Mesenchymal stem cell (in vitro differentiated cells and primary cell): ENCODE data around the gene TREM1.
A peak's percentile ranks its signal among the peaks of the same experiment; 100 is the strongest.

ENCODE experiments used
- DNase-seq: peaks from one replicate; pipeline ENCODE4 v3.0.0-alpha.2; 2013
- H2AFZ ChIP-seq: one replicate; pipeline ENCODE4 v1.6.1; 2013; ENCODE audit warnings: low read depth, mild to moderate bottlenecking, control low read depth, inconsistent platforms, low read length, moderate library complexity
- H2AK5ac ChIP-seq: 2 replicates; pipeline ENCODE4 v1.6.1; 2013; ENCODE audit warnings: low read length, moderate library complexity, mild to moderate bottlenecking, inconsistent platforms; ENCODE audit not compliant: severe bottlenecking
- H2BK120ac ChIP-seq: one replicate; pipeline ENCODE4 v1.6.1; 2013; ENCODE audit warnings: low read depth, mild to moderate bottlenecking, inconsistent platforms, low read length, moderate library complexity
- H2BK12ac ChIP-seq, 2 experiments: one replicate each; pipeline ENCODE4 v1.6.1; 2013; ENCODE audit warnings: inconsistent platforms in 2 of 2, low read length in 2 of 2, mild to moderate bottlenecking in 2 of 2, moderate library complexity in 2 of 2, control low read depth in 1 of 2
- H2BK15ac ChIP-seq: one replicate; pipeline ENCODE4 v1.6.1; 2013; ENCODE audit warnings: mild to moderate bottlenecking, low read depth, inconsistent platforms; ENCODE audit not compliant: poor library complexity, severe bottlenecking
- H2BK5ac ChIP-seq: 2 replicates; pipeline ENCODE4 v1.6.1; 2013; ENCODE audit warnings: low read depth, mild to moderate bottlenecking, low read length, control low read depth, inconsistent platforms; ENCODE audit not compliant: poor library complexity, severe bottlenecking
- H3K14ac ChIP-seq, 2 experiments: one replicate each; pipeline ENCODE4 v1.6.1; 2013; ENCODE audit warnings: inconsistent platforms in 2 of 2, low read length in 2 of 2, control low read depth in 1 of 2, mild to moderate bottlenecking in 1 of 2, moderate library complexity in 1 of 2
- H3K18ac ChIP-seq, 2 experiments: one replicate each; pipeline ENCODE4 v1.6.1; 2013; ENCODE audit warnings: inconsistent platforms in 2 of 2, low read length in 2 of 2, control low read depth in 1 of 2, low read depth in 1 of 2, mild to moderate bottlenecking in 1 of 2
- H3K23ac ChIP-seq, 2 experiments: one replicate each; pipeline ENCODE4 v1.6.1; 2013; ENCODE audit warnings: inconsistent platforms in 2 of 2, low read length in 2 of 2, mild to moderate bottlenecking in 2 of 2, moderate library complexity in 2 of 2, control low read depth in 1 of 2
- H3K27ac ChIP-seq: 2 replicates; pipeline ENCODE4 v1.5.1; 2013; ENCODE audit warnings: mild to moderate bottlenecking, moderate library complexity, low read length, control low read depth, inconsistent platforms; ENCODE audit not compliant: poor library complexity, severe bottlenecking
- H3K27me3 ChIP-seq, 2 experiments: 2 replicates each; pipeline versions ENCODE4 v1.6.1 to v1.7.0; 2013; ENCODE audit warnings: low read length in 2 of 2, mild to moderate bottlenecking in 2 of 2, moderate library complexity in 2 of 2, control low read depth in 1 of 2, inconsistent platforms in 1 of 2; ENCODE audit not compliant: control insufficient read depth in 1 of 2, insufficient read depth in 1 of 2
- H3K36me3 ChIP-seq, 2 experiments: 2 replicates each; pipeline versions ENCODE4 v1.6.1 to v1.7.0; 2013; ENCODE audit warnings: low read length in 2 of 2, control low read depth in 1 of 2, inconsistent platforms in 1 of 2, low read depth in 1 of 2, mild to moderate bottlenecking in 1 of 2; ENCODE audit not compliant: insufficient read depth in 2 of 2, control insufficient read depth in 1 of 2
- H3K4ac ChIP-seq, 2 experiments: one replicate each; pipeline ENCODE4 v1.6.1; 2013; ENCODE audit warnings: inconsistent platforms in 2 of 2, low read length in 2 of 2, mild to moderate bottlenecking in 2 of 2, moderate library complexity in 2 of 2, control low read depth in 1 of 2, low read depth in 1 of 2
- H3K4me1 ChIP-seq: 2 replicates; pipeline ENCODE4 v1.6.1; 2013; ENCODE audit warnings: low read depth, low read length, control low read depth; ENCODE audit not compliant: control insufficient read depth, insufficient read depth
- H3K4me2 ChIP-seq: 2 replicates; pipeline ENCODE4 v1.6.1; 2013; ENCODE audit warnings: low read length, mild to moderate bottlenecking, inconsistent platforms; ENCODE audit not compliant: poor library complexity, severe bottlenecking
- H3K4me3 ChIP-seq, 2 experiments: 2 replicates each; pipeline versions ENCODE4 v1.5.1 to v1.7.0; 2013; ENCODE audit warnings: low read length in 2 of 2, mild to moderate bottlenecking in 2 of 2, control low read depth in 1 of 2, low read depth in 1 of 2; ENCODE audit not compliant: insufficient read depth in 1 of 2
- H3K79me1 ChIP-seq: replicated peaks from 2 replicates; pipeline ENCODE4 v1.6.1; 2013; ENCODE audit warnings: mild to moderate bottlenecking, control low read depth, low read length, inconsistent platforms; ENCODE audit not compliant: poor library complexity, severe bottlenecking
- H3K9ac ChIP-seq: 2 replicates; pipeline ENCODE4 v1.7.0; 2013; ENCODE audit warnings: mild to moderate bottlenecking, low read length, moderate library complexity
- H3K9me3 ChIP-seq: 2 replicates; pipeline ENCODE4 v1.7.0; 2013; ENCODE audit warnings: mild to moderate bottlenecking, low read length; ENCODE audit not compliant: control insufficient read depth
- H4K8ac ChIP-seq: one replicate; pipeline ENCODE4 v1.6.1; 2013; ENCODE audit warnings: inconsistent platforms, mild to moderate bottlenecking, low read length, moderate library complexity
- H4K91ac ChIP-seq: one replicate; pipeline ENCODE4 v1.6.1; 2013; ENCODE audit warnings: mild to moderate bottlenecking, low read length, inconsistent platforms
- whole genome bisulfite sequencing: methylation state at CpG from one replicate; pipeline ENCODE4 v1.1.7; 2013; ENCODE audit warnings: mixed read lengths; 5-methylcytosine and 5-hydroxymethylcytosine counted together

Gene TREM1

DNA sequence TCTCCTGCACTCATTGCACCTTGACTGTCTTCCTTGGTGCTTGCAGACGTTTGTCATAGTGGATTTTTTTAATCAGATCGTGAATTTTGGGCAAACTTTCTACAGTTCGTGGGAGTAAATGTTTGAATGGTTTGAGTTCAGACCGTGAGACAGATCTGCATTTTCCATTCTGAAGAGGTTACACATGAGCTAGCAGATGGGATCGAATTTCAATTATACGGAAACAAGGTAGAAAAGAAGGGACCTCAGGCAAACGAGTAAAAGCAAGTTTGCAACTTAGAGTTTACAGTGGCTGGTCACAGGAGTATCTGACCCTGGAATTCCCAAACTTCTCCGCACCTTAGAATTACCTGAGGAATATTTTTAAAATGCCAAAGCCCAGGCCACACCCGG lies 31.8 kb upstream of the TREM1 start:
- Histone ChIP-seq H2AFZ (peak overlapping the region; percentile 58), H3K79me1 (no peaks in the 10 kb centered on the region), H2BK120ac (peak overlapping the region; percentile 52), H3K14ac (no peak overlapping the region), H3K23ac (no peak overlapping the region), H3K18ac (no peak overlapping the region), H4K8ac (peak overlapping the region; percentile 74), H3K4me1 (peaks cover 10% of the 10 kb centered on the region), H3K4me2 (peak overlapping the region; percentile 83), H3K27ac (no peak overlapping the region), H3K4ac (no peak overlapping the region), H3K27me3 (peaks cover 26 to 80% of the 10 kb centered on the region in 2 experiments), H3K9ac (peak overlapping the region; percentile 81), H2AK5ac (no peak overlapping the region), H3K9me3 (no peaks in the 10 kb centered on the region), H4K91ac (no peak overlapping the region), H2BK12ac (no peak overlapping the region), H3K36me3 (no peaks in the 10 kb centered on the region), H3K4me3 (peak overlapping the region in 1 of 2 experiments; percentile 77), H2BK5ac (no peak overlapping the region), H2BK15ac (no peak overlapping the region)
- DNase-seq = no peak
- 49% methylated on average over 9 of the region's 9 CpGs for WGBS

DNA sequence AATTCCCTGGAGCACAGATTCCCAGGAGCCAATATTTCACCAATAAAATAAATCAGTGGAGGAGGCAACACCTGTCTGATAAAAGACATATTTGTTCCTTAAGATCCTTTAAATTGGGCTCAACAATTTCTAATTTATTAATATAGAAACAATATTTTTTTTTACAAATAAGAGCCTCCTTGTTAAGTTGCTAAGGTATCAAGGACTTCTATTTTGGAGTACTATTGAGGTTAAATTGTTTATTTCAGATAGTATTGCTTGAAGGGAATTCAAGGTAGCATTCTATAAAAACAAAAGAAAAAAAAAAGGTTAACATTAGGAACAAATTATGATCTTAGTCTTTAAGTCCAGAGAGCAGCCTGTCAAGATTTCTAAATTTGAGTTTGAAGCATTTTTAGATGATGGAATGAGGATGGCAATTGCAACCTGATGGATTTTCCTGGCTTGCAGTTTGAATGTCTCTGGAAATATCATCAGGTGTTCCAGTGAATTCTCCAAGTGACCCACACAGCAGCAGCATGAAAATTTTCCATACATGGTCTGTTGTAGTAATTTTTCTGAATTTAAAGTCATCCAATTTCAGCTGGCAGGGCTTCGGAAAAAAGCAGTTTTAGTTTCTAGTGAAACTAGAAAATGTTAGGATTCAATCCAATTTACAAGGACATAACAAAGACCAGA lies 29.6 kb upstream of the TREM1 start:
- H3K27me3 ChIP-seq = peaks cover 31 to 78% of the 10 kb centered on the region in 2 experiments
- no CpG with 5 or more reads among the region's 1 CpG for WGBS
- no peaks in the 10 kb centered on the region for H3K36me3 ChIP-seq

DNA sequence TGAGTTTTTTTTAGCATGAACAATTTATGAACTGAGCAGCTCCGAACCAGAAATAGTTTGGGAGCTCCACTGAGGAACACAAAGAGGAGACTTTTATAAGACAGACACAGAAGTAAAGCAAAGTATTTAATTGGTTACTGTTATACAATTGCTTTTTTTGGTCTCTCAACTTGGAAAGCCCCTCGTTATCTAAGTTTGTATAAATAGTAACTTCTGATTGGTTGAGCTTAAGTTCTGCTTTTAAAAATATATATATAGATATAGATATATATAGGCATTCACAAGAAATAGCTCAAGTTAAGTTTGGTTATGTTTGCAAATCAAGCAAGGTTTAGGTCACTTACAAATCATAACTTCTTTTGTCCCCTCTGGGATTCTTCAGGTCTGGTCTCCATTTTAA lies 28.7 kb upstream of the TREM1 start:
- H2BK15ac ChIP-seq = no peak overlapping the region
- no peaks in the 10 kb centered on the region for H3K79me1 ChIP-seq
- no peak overlapping the region for H3K4me2 ChIP-seq
- H3K4me3 ChIP-seq = no peak overlapping the region
- no peak overlapping the region for H2AK5ac ChIP-seq
- DNase-seq = no peak
- H3K14ac ChIP-seq = no peak overlapping the region
- no peak overlapping the region for H2AFZ ChIP-seq
- no peak overlapping the region for H3K4ac ChIP-seq
- no peak overlapping the region for H3K23ac ChIP-seq
- no peak overlapping the region for H2BK5ac ChIP-seq
- H2BK12ac ChIP-seq = no peak overlapping the region
- no peaks in the 10 kb centered on the region for H3K9me3 ChIP-seq
- H3K9ac ChIP-seq = no peak overlapping the region
- H4K8ac ChIP-seq = no peak overlapping the region
- H3K27ac ChIP-seq = no peak overlapping the region
- H3K36me3 ChIP-seq = no peaks in the 10 kb centered on the region
- H3K18ac ChIP-seq = no peak overlapping the region
- peaks cover 34 to 77% of the 10 kb centered on the region in 2 experiments for H3K27me3 ChIP-seq
- no peak overlapping the region for H2BK120ac ChIP-seq
- 83% methylated on average over 1 of the region's 2 CpGs for WGBS
- no peak overlapping the region for H4K91ac ChIP-seq
- peaks cover 7% of the 10 kb centered on the region for H3K4me1 ChIP-seq

More for the DNA sequence above, 29.6 kb upstream of the TREM1 start:
- no peak overlapping the region for H3K18ac ChIP-seq
- H4K8ac ChIP-seq = no peak overlapping the region
- H3K4me1 ChIP-seq = peaks cover 10% of the 10 kb centered on the region
- H2BK15ac ChIP-seq = no peak overlapping the region
- H2AK5ac ChIP-seq = no peak overlapping the region
- H3K4me3 ChIP-seq = no peak overlapping the region
- no peaks in the 10 kb centered on the region for H3K79me1 ChIP-seq
- H4K91ac ChIP-seq = no peak overlapping the region
- H3K4me2 ChIP-seq = no peak overlapping the region
- no peak overlapping the region for H2AFZ ChIP-seq
- no peak overlapping the region for H2BK120ac ChIP-seq
- no peak overlapping the region for H3K14ac ChIP-seq
- H3K4ac ChIP-seq = no peak overlapping the region
- H3K9ac ChIP-seq = no peak overlapping the region
- no peak overlapping the region for H2BK5ac ChIP-seq
- no peak overlapping the region for H2BK12ac ChIP-seq
- H3K23ac ChIP-seq = no peak overlapping the region
- no peak overlapping the region for H3K27ac ChIP-seq
- DNase-seq = no peak
- no peaks in the 10 kb centered on the region for H3K9me3 ChIP-seq

DNA sequence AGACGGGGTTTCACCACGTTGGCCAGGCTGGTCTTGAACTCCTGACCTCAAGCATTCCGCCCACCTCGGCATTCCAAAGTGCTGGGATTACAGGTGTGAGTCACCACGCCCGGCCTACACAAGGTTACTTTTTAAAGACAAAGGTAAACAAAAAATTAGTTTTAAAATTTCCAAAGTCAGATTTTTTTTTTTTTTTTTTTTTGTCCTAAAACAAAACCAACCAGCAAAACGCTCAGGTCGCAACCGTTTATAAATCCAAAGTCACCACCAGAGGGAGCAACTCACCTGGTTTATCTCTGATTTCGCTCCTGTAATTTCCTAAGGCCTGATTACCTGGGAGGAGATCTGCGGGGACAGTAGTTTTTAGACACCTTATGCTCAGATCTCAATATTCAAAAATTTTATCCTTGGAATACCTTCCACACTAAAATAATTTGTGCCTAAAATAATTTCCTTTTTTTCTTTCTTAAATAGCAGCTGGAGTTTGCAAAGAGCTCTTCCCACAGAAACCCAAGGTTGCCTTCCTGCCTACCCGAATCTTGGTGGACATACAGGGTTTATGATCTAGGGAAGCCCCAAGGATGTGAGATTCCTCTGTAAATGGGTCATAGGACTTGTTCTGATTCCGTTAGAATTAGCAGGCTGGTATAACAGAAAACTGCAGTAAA lies 19.8 kb upstream of the TREM1 start:
- no peak overlapping the region for H3K4me2 ChIP-seq
- 48% methylated on average over 11 of the region's 13 CpGs for WGBS
- no peak overlapping the region for H2BK12ac ChIP-seq
- no peak overlapping the region for H3K4ac ChIP-seq
- H3K9ac ChIP-seq = no peak overlapping the region
- peaks cover 36 to 42% of the 10 kb centered on the region in 2 experiments for H3K27me3 ChIP-seq
- no peaks in the 10 kb centered on the region for H3K4me1 ChIP-seq
- no peak overlapping the region for H3K4me3 ChIP-seq
- no peak overlapping the region for H3K18ac ChIP-seq
- H4K8ac ChIP-seq = no peak overlapping the region
- H3K79me1 ChIP-seq = no peaks in the 10 kb centered on the region
- H2BK15ac ChIP-seq = no peak overlapping the region
- DNase-seq = peak; percentile 53
- H2BK120ac ChIP-seq = no peak overlapping the region
- H3K14ac ChIP-seq = no peak overlapping the region
- no peak overlapping the region for H2AK5ac ChIP-seq
- H4K91ac ChIP-seq = no peak overlapping the region
- H3K23ac ChIP-seq = no peak overlapping the region
- H3K27ac ChIP-seq = no peak overlapping the region
- no peak overlapping the region for H2BK5ac ChIP-seq
- H2AFZ ChIP-seq = no peak overlapping the region
- H3K9me3 ChIP-seq = no peaks in the 10 kb centered on the region
- no peaks in the 10 kb centered on the region for H3K36me3 ChIP-seq
